Measurements from ENCODE around the gene CBX7. TPM values are rescaled to one million over a fixed set of nuclear protein-coding genes. Genes with fewer than 3 reads are reported as not detected.

The CBX7 gene
- total RNA-seq, 2 experiments from 2014 or later, result 11.9 to 19.6 TPM

DNA sequence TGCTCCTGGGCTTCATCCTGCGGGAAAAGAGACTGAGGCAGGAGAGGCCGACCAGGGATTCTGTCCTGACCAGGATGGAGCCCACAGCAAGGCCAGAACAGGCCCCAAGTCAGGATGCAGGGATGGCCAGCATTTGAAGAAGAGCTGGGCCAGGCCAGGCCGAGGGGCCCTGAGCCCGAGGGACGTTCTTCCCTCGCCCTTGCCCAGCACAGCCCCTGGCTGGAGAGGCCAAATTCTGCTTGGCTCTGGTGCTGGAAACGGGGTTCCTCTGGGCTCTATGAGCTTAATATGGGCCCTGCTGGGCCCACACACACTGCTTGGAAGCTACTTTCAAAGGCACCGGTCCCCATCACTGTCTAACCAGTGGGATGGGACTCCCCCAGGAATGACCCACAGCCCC is 67.8 kb downstream of the CBX7 start:
- ChIA-PET CTCF (ENCODE audit: unreplicated experiment) (no interaction called here), POLR2A (interaction anchor here (0.7 to 0.9 kb wide), 2 partner anchors 8 to 25 kb away, joined by 3 to 6 read pairs; no protein-coding TSS in a partner anchor)
- H3K27ac ChIP-seq (ENCODE audit: low read depth, low read length, poor library complexity, severe bottlenecking), result no peak overlapping the region
- no peak overlapping the region for H3K4me3 ChIP-seq (ENCODE audit: low read depth, low read length, poor library complexity, severe bottlenecking)
- no peaks in the 10 kb centered on the region for H4K20me1 ChIP-seq (ENCODE audit: insufficient read depth, low read length)
- H3K9me3 ChIP-seq (ENCODE audit: low read length), result no peaks in the 10 kb centered on the region
- H3K36me3 ChIP-seq (ENCODE audit: insufficient read depth, low read length), result peaks cover 10% of the 10 kb centered on the region; the same call in 1 of the 2 replicates
- DNase-seq (ENCODE audit: low spot score), result no peak
- H3K79me2 ChIP-seq (ENCODE audit: insufficient read depth, low read depth, low read length), result no peaks in the 10 kb centered on the region
- no peaks in the 10 kb centered on the region for H3K9me2 ChIP-seq (ENCODE audit: insufficient read depth, low read length)
- H3K4me1 ChIP-seq (ENCODE audit: insufficient read depth, low read length, poor library complexity, severe bottlenecking), result peaks cover 31% of the 10 kb centered on the region
- intact Hi-C loops (cut with micrococcal nuclease; ENCODE audit: unreplicated experiment), result no loop called here
- no peak overlapping the region for H2AFZ ChIP-seq (ENCODE audit: low read length)
- BruUV-seq (replicated peaks), result no TSS peak
- TF ChIP-seq EZH2phosphoT487 (IDR thresholded peaks at IDR 0.05; ENCODE audit: borderline replicate concordance, low read depth, low read length), result no peak
- TF ChIP-seq, protein P1, sequence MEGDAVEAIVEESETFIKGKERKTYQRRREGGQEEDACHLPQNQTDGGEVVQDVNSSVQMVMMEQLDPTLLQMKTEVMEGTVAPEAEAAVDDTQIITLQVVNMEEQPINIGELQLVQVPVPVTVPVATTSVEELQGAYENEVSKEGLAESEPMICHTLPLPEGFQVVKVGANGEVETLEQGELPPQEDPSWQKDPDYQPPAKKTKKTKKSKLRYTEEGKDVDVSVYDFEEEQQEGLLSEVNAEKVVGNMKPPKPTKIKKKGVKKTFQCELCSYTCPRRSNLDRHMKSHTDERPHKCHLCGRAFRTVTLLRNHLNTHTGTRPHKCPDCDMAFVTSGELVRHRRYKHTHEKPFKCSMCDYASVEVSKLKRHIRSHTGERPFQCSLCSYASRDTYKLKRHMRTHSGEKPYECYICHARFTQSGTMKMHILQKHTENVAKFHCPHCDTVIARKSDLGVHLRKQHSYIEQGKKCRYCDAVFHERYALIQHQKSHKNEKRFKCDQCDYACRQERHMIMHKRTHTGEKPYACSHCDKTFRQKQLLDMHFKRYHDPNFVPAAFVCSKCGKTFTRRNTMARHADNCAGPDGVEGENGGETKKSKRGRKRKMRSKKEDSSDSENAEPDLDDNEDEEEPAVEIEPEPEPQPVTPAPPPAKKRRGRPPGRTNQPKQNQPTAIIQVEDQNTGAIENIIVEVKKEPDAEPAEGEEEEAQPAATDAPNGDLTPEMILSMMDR (conservative IDR thresholded peaks at IDR 0.05; ENCODE audit: low read length), result no peak
- no peak overlapping the region for H3K4me2 ChIP-seq (ENCODE audit: low read length)

DNA sequence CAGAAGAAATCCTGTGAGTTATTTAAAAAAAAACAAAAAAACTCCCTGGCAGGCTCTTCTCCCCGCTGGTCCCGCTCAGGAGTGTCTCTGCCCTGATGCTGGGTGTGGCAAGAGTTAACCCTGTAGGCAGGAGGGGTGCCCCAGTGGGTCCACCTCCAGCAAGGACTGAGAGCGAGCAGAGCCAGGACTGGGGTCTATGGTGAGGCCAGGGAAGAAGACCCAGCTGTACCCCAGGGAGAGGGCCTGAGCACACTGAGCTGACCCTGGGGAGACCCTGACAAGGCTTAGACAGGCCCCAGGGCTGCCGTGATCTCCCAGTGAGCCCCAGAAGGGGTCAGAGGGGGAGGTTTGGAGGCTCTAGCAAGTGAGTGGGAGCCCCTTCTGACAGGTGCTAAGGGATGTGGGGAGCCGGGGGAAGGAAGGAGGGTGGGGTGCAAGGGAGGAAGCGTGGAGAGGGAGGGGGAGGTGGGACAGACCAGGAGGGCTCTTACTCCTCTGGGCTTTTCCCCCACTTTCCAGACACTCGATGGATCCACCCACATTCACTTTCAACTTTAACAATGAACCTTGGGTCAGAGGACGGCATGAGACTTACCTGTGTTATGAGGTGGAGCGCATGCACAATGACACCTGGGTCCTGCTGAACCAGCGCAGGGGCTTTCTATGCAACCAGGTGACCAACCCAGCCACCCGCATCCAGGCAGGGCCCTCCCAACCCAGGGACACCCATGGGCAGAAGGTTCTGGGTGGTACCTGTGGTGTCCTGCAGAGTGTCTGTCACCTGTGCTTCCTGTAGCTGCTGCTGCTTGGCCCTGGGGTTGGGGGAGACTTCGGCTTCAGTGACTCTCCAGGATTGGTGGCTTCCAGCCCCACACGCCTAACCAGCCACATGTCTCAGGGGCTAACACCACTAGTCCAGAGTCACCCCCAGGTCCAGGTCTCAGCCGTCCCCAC is 69.0 kb downstream of the CBX7 start:
- DNase-seq (ENCODE audit: low spot score), result no peak
- BruUV-seq (replicated peaks), result no TSS peak
- Histone ChIP-seq H3K4me3 (ENCODE audit: low read depth, low read length, poor library complexity, severe bottlenecking) (no peak overlapping the region), H4K20me1 (ENCODE audit: insufficient read depth, low read length) (no peaks in the 10 kb centered on the region), H3K27ac (ENCODE audit: low read depth, low read length, poor library complexity, severe bottlenecking) (no peak overlapping the region), H3K79me2 (ENCODE audit: insufficient read depth, low read depth, low read length) (peaks cover under 1% of the 10 kb centered on the region; the same call in 1 of the 2 replicates), H3K4me2 (ENCODE audit: low read length) (no peak overlapping the region), H3K36me3 (ENCODE audit: insufficient read depth, low read length) (peaks cover 10% of the 10 kb centered on the region; the same call in 1 of the 2 replicates), H3K9me3 (ENCODE audit: low read length) (no peaks in the 10 kb centered on the region), H2AFZ (ENCODE audit: low read length) (no peak overlapping the region), H3K4me1 (ENCODE audit: insufficient read depth, low read length, poor library complexity, severe bottlenecking) (peaks cover 34% of the 10 kb centered on the region), H3K9me2 (ENCODE audit: insufficient read depth, low read length) (no peaks in the 10 kb centered on the region)
- POLR2A ChIA-PET, result interaction anchor here (0.6 kb wide), 1 partner anchor 65 kb away, joined by 3 read pairs; no protein-coding TSS in a partner anchor
- CTCF ChIA-PET (ENCODE audit: unreplicated experiment), result interaction anchor here (0.5 kb wide), 1 partner anchor 124 kb away, joined by 5 read pairs; no protein-coding TSS in a partner anchor
- intact Hi-C loops (cut with micrococcal nuclease; ENCODE audit: unreplicated experiment), result no loop called here
- TF ChIP-seq, protein P1 (conservative IDR thresholded peaks at IDR 0.05; ENCODE audit: low read length), result no peak
- TF ChIP-seq EZH2phosphoT487 (IDR thresholded peaks at IDR 0.05; ENCODE audit: borderline replicate concordance, low read depth, low read length), result no peak

All from OCI-LY7 (cell line).